ENCODE data around the gene GGT5.
"Not testable (repeated sequence)": the region's sequence is repeated elsewhere in the genome, so short reads cannot be mapped to it uniquely, and the experiment has no call there.

Gene GGT5, protein sequence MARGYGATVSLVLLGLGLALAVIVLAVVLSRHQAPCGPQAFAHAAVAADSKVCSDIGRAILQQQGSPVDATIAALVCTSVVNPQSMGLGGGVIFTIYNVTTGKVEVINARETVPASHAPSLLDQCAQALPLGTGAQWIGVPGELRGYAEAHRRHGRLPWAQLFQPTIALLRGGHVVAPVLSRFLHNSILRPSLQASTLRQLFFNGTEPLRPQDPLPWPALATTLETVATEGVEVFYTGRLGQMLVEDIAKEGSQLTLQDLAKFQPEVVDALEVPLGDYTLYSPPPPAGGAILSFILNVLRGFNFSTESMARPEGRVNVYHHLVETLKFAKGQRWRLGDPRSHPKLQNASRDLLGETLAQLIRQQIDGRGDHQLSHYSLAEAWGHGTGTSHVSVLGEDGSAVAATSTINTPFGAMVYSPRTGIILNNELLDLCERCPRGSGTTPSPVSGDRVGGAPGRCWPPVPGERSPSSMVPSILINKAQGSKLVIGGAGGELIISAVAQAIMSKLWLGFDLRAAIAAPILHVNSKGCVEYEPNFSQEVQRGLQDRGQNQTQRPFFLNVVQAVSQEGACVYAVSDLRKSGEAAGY

DNA sequence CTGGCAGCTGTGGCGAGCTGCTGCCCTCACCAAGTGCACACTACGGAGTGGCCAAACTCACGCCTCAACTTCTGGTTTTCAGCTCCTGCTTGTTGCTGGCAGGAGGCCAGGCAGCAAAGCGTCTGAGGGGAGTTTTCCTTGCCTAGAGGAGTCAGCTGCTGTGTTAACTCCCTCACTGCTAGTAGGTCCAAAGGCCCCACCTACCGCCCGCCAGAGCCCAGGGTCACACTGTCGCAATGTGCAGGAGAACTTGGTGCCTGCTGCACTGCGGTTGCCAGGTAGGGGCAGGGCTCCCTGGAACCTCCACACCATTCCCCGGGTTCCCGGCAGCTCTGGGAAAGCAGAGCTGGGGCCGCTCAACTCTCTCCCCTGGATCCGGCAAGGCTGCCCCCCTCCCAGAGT lies at the start of gene GGT5:
Gene GGT5 (minus strand): TSS at position 53 of the 402 bp plus-strand sequence. CDS start 357 bp downstream, outside the sequence.
- FAIRE-seq; DNase-seq (ENCODE audit: low spot score): not testable (repeated sequence)

DNA sequence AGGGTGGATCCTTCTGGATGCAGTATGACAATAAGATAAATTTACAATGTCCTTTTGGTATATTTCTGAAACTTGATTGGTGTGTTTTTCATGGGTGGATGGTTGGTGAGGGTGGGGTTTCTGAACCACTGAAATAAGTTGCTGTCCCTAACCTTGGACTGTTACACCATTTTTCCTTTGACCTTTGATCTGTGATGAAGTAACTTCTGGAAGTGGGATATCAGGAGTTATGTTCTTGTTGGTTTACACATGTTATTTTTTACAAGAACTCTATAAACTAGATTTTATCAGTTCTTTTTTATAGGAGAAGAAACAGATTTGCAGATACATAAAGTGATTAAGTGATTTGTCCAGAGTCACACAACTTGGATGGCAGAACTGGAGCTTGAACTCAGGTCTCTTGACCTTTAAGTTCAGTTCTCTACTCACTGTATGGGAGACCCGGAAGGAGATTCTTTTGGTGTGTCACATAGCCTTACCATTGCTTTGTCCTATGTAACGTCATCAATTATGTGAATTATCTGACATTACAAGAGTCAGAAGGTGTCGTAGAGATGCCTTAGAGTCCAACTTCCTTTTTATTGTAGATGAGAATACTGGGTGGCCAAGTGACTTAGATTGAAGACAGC lies 47.4 kb upstream of the GGT5 start:
- DNase-seq (ENCODE audit: low spot score); FAIRE-seq: not testable (repeated sequence)

DNA sequence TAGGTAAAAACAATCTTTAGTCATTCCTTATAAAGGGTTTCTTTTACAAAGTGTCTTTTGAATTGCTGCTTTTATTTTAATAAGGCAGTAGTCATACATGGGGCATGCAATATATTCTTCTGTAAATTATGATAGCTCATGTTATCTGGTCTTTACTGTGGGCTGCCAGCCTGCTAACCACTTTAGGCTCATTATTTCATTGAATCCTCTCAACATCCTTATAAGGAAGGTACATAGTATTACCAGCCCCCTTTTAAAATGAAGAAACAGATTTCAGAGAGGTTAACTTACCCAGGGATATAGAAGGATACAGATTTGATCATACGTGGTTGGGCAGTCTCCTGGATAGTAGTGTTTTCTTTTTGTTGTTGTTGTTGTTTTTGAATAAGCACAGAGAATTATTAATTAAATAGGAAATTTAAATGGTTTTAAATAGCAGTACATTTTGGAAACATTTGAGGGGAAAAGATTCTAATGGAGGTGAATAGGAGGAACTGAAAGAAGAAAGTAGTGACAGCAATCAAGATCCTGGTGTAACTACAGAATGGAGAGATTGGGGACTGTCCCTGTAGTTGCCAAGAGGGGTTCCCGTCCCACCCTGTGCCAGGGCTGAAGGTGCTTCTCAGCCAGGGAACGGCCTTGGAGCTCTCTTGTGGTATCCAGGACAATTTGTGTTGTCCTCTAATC lies 46.8 kb upstream of the GGT5 start:
- no peak for DNase-seq (ENCODE audit: low spot score)
- FAIRE-seq = no peak

DNA sequence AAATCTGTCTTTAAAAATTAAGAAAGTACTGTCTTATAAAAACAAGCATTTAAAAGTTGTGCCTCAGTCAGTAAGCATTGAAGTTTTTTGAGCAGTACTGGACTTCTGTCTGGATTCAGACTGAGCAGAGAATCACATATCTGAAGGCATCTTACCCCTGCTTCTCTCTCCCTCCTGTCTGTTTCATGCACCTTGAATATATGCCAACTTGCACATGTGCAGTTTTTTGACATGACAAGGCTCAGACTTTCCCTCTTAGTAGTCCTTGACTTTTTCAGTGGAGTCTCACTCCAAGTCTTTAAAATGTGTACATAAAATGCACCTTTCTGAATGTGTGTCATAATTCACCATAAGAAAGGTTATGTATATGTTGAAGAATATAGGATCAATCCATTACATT lies 45.6 kb upstream of the GGT5 start:
- DNase-seq (ENCODE audit: low spot score) (no peak), FAIRE-seq (no peak)

DNA sequence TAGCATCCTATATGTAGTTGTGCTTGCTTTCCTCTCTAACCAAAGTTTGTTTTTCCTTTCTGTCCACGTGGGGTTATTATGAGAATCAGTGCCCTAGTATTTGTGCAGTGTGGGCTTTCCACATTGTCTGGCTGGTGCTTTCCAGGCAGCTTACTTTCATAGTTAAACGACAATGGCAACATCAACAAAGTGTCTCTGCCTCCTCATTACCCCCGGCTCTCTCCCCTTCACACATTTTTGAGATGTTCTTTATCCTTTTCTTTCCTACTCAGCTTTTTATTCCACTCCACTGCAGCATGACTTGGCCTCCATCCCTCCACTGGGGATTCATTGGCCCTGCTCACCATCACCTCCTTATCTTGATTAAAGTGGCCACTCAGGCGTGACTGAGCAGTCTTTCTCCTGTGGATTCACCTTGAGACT lies 44.9 kb upstream of the GGT5 start:
- peak; percentile 52 for DNase-seq (ENCODE audit: low spot score)
- FAIRE-seq = peak; percentile 45

DNA sequence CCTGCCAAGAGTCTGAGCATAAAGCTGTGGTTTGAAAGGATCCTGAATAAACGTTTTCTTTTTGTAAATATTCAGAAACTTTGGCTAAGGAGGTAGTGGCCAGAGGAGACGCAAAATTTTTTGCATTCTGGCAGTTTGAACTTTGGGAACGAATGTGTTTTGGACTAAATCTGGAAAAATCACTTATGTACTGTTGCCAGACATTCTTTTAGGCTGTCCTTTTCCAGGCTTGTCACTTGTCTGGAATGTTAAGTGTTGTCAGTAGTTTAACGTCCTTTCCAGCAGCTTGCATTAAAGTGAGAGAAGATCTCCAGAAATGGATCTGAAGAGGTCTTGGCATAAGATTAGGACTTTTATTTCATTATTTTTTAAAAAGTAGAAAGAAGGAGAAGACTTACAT lies 44.2 kb upstream of the GGT5 start:
- DNase-seq (ENCODE audit: low spot score) = peak; percentile 57
- FAIRE-seq = peak; percentile 45

DNA sequence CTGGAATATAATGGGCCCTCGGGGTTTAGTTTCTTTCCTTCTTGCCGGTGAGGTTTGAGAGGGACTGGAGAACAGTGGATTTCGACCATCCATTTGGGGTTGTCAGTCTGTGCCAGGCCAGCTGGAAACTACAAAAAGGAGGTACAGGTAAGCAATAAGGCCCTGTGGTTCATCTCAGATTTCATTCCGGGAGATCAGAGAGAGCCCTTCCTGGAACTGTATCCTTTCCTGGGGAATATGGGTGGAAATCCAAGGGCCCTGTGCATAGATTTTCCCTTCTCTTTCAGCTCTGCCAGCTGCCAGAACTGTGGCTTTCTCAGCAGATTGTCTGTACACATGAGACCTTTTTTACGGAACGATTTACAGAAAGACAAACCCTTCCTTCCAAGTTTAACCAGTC lies 42.9 kb upstream of the GGT5 start:
- FAIRE-seq; DNase-seq (ENCODE audit: low spot score): not testable (repeated sequence)

DNA sequence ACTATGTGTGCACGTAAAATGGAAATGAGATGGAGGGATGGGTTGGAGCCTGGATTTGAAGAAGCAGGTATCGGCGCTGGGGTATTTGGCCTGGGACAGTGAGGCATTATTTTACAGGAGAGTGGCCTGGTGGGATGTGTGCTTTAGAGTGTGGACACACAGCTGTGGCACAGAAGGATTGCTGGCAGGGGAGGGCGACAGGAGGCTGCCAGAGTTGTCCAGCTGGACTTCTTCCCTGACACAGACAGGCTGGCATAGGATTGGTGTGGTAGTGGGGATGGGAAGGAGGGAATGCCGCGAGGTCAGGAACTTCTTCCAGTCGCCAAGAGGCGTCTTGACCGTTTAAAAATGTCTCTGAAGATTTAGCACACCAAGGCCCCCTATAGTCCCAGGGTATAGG lies 42.3 kb upstream of the GGT5 start:
- FAIRE-seq = not testable (repeated sequence)

DNA sequence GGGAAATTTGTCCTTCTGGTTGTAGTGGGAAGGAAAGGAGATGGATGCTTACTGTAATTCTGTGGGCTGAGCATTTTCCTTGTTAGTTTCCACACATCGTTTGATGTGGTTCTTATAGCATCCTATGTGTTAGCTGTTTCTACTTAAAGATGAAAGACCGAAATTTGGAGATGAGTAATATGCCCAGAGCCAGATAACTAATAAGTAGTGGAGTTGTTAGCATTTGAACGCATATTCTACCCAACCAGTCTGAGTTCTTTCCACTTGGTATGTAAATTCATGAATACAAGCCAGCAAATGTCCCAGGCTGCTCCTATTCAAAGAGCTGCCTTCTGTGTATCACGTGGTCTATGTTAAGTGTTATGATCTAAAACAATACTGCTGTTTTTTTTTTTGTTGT lies 40.4 kb upstream of the GGT5 start:
- no peak for DNase-seq (ENCODE audit: low spot score)
- FAIRE-seq = no peak

More for the DNA sequence above, 42.3 kb upstream of the GGT5 start:
- not testable (repeated sequence) for DNase-seq (ENCODE audit: low spot score)

DNA sequence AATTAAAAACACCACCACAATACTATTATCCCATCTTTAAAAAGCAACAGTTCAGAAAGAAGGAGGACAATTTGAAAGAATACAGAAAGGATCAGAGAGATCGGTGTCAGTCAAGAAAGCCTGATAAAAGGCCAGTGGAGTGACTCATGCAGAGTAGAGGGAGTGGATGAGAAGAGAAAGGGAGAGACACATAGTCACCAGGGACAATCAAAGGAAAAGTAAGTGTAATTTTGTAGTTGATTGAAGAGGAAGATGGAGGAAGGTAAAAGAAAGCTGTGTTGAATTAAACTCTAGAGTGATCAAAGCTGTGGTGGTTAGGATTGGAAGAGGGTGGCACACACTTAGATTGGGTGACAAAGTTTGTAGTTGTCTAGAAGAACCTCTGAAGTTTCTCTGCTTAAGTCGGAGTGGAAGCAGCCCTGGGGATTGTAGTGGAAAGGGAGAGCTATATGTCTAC lies 39.9 kb upstream of the GGT5 start:
- DNase-seq (ENCODE audit: low spot score) (peak; percentile 37), FAIRE-seq (peak; percentile 46)

DNA sequence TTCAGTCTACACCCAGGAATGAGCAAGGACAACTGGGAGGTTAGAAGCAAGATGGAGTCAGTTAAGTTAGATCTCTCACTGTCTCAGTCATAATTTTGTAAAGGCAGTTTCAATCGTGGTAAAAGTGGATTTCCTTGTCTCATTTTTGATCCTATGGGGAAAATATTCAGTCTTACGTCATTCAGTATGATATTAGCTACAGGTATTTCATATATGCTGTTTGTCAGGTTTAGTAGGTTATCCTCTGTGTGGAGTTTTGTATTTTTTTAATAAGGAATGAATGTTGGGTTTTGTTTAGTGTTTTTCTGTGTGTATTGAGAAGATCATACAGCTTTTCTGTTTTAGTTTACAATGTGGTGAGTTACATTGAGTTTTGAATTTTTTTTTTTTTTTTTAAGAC lies 37.5 kb upstream of the GGT5 start:
- FAIRE-seq (no peak), DNase-seq (ENCODE audit: low spot score) (no peak)

DNA sequence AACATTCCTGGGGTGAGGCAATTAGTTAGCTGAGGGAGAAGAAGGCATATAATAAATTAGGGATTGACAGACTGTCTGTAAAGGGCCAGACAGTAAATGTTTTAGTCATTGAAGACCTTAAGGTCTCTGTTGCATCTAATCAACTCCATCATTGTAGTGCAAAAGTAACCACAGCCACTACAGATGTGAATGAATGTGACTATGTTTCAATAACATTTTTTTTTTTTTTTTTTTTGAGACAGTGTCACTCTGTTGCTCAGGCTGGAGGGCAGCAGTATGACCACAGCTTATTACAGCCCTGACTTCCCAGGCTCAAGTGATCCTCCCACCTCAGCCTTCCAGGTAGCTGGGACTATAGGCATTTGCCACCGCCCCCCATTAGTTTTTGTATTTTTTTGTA lies 35.5 kb upstream of the GGT5 start:
- FAIRE-seq; DNase-seq (ENCODE audit: low spot score): not testable (repeated sequence)

DNA sequence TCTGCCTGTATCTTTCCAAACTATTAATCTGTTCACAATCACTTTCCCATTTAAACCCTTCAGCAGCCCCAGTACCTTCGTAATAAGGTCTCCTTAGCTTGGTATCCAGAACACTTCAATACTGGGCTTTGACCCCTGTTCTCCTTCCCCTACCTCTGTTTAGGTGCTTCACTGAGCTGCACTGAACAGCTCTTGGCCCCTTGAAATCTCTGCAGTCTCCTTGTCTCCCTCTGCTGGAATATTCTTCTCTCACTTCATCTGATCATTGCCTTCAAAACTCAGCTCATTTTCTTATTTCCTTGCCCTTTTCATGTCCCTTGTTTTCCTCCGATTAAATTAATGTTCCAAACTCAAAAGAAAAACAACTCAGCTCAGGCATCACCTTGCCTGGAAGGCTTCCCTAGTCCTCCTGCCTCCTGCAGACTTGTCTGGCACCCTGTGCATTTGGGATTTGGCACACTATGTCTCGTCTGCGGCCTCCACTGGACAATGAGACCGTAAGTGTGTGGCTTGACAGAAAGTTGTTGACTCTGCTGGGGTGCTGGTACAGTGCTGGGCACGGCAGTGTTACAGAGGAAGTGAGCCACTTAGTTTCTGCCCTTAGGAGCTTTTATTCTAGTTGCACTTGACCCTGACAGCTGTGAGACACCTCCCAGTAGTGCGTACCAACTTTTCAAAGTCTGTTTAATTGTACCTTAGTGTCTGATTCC lies 30.0 kb upstream of the GGT5 start:
- not testable (repeated sequence) for DNase-seq (ENCODE audit: low spot score)
- peak; percentile 43 for FAIRE-seq

DNA sequence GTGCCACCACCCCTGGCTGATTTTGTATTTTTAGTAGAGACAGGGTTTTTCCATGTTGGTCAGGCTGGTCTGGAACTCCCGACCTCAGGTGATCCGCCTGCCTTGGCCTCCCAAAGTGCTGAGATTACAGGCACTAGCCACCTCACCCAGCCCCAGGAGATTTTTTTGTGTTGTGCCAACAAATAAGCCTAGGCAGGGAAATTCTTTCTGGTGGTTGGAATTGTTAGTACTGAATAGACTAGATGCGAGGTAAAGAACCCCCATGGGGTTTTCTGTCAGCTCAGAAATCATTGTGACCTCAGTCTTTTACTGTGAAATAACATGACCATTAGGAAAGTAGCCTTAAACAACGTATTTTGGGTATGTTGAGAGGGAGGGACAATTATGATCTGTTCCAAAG lies 29.0 kb upstream of the GGT5 start:
- FAIRE-seq; DNase-seq (ENCODE audit: low spot score): not testable (repeated sequence)

DNA sequence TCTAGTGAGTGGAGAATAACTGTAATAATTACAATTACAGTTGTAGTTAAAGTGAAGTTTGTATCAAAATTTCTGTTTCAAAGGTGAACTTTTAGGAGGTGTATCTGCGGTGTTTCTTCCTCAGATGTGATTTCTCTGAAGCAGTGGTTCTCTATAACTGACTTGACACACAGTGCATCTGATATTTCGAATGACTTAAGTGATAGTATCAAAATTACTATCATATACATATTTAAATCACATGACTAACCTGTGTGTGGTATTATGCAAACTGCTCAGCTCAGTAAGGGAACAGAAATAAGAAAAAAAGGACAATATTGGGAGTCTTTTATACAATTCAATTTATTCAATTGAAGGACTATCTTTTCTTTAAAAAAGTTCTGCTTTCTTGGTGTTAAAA lies 28.1 kb upstream of the GGT5 start:
- not testable (repeated sequence) for FAIRE-seq; DNase-seq (ENCODE audit: low spot score)

DNA sequence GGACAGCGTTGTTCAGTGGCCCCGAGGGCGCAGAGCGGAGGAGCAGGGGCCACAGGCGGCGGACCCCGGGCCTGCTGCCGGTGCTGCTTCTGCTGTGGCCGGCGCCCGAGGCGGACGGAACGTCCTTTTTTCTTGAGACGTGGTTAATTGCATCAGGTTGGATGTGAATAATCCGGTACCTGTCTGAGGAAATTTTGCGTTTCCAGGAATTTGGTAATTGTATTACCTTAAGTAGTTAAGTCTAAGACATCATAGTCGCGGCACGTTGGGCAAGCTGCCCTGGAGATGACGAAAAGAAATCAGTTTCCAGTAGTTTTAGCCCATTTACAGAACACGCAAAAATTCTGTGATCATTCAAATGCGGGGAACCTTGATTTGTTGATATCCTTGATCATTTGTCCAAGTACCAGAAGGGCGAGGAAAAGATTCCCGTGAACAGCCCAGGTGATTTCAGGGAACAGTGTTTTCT lies 26.5 kb upstream of the GGT5 start:
- DNase-seq (ENCODE audit: low spot score) = no peak
- no peak for FAIRE-seq

DNA sequence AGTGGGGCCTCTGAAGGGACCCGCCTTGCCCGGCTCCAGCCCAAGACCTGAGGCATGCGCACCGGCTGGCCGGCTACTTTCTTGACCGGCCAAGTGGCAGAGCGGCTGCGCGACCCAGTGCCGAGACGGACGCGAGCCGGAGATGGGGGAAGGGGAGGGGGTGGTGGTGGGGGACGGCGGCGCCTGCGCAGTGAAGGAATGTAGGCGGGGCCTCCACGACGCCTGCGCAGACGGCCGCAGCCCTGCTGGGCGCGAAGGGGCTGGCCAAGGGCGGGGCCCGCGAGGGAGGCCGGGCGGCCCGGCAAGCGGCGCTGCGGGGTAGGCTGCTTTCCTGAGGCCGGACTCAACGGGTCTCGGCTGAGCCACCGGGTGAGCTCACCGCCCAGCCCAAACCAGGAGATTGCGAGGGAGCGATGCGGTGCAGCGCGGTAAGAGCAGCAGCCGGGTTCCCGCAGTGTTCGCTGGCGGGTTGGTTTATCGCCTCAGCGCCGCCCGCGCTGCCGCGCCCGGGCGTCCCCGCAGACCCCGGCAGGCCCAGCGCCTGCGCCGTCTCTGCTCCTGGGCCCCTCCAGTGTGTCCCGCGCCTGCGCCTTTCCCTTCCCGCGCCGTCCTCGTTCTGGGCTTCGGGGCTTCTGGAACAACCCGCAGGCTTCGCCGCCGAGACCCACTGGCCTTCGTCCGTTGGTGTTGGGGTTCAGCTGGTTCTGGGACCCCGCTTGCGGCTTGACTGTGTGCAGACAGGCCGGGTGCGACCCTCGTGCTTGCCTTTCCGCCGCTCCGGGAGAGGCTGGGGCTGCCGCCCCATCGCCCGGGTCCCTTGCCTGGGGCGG lies 25.9 kb upstream of the GGT5 start, which contains the start of gene SPECC1L:
Gene SPECC1L (plus strand): TSS at position 276 of the 830 bp plus-strand sequence. CDS start 31,401 bp downstream, outside the sequence.
- FAIRE-seq = no peak
- DNase-seq (ENCODE audit: low spot score) = peak; percentile 80

DNA sequence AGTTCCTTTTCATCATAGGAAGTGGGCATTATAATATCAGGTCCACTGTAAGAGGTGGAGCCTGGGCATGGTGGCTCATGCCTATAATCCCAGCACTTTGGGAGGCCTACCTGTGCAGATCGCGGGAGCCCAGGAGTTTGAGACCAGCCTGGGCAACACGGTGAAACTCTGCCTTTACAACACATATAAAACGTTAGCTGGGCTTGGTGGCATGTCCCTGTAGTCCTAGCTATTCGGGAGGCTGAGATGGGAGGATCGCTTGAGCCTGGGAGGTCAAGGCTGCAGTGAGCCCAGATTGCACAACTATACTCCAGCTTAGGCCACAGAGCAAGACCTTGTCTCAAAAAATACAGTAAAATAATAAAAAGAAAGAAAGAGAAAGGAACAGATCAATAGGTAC lies 21.6 kb upstream of the GGT5 start:
- not testable (repeated sequence) for FAIRE-seq; DNase-seq (ENCODE audit: low spot score)

DNA sequence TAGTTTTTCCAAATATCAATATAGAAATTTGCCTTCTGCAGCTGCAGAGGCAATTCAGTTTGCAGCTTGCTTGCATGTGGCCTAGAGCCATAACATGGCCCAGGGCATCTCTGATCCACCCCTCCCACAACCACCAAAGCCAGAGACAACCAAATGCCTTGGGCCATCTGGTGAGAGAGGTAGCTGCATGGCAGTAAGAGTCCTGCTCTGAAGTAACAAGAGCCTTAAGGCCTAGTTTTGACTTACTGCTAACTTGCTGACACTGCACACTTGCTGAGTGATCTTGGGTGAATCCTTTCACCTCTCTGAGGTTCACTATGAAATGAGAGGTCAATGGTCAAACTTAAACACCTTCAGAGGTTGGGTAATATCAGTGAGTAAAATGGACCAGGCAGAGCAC lies 20.9 kb upstream of the GGT5 start:
- FAIRE-seq (no peak), DNase-seq (ENCODE audit: low spot score) (no peak)
